Stimulated activated naive CD4-positive, alpha-beta T cell treated with Interleukin-2 at 50 U/mL for 16 hours (primary cell): ENCODE data around the gene CARM1.
"Not testable (repeated sequence)": the region's sequence is repeated elsewhere in the genome, so short reads cannot be mapped to it uniquely, and the experiment has no call there.

Experiments used
- DNase-seq: peaks from one replicate; lab custom pipeline; 2025; lab: John Stamatoyannopoulos, UW

CARM1 gene

GRCh38 chr19:10872546-10873107 lies 1.3 kb downstream of the CARM1 start:
- peak; percentile 8 for DNase-seq

GRCh38 chr19:10874024-10874423 lies 2.7 kb downstream of the CARM1 start:
- DNase-seq = no peak

- no peak for DNase-seq
These were observed 5.3 kb downstream of the CARM1 start for GRCh38 chr19:10876459-10877240.

- not testable (repeated sequence) for DNase-seq
These were observed 6.3 kb downstream of the CARM1 start for GRCh38 chr19:10877608-10878007.

- no peak for DNase-seq
These were observed 6.9 kb downstream of the CARM1 start for GRCh38 chr19:10878253-10878652.

GRCh38 chr19:10881403-10882107 lies 10.2 kb downstream of the CARM1 start:
- no peak for DNase-seq

- no peak for DNase-seq
These were observed 10.7 kb downstream of the CARM1 start for GRCh38 chr19:10882108-10882457.

GRCh38 chr19:10884274-10884673 lies 12.9 kb downstream of the CARM1 start:
- DNase-seq = no peak

- DNase-seq = no peak
These were observed 14.1 kb downstream of the CARM1 start for GRCh38 chr19:10885201-10886169.

GRCh38 chr19:10887616-10888367 lies 16.4 kb downstream of the CARM1 start:
- DNase-seq = no peak

GRCh38 chr19:10888421-10888866 lies 17.1 kb downstream of the CARM1 start:
- no peak for DNase-seq

GRCh38 chr19:10889880-10890279 lies 18.5 kb downstream of the CARM1 start:
- DNase-seq = no peak

GRCh38 chr19:10891405-10892086 lies 20.2 kb downstream of the CARM1 start:
- DNase-seq = no peak

GRCh38 chr19:10892256-10892655 lies 20.9 kb downstream of the CARM1 start:
- DNase-seq = no peak

- no peak for DNase-seq
These were observed 23.5 kb downstream of the CARM1 start for GRCh38 chr19:10894911-10895213.

- no peak for DNase-seq
These were observed 24.0 kb downstream of the CARM1 start for GRCh38 chr19:10895363-10895762.

- DNase-seq = no peak
These were observed 24.6 kb downstream of the CARM1 start for GRCh38 chr19:10895920-10896319.

GRCh38 chr19:10896851-10897526 lies 25.6 kb downstream of the CARM1 start:
- DNase-seq = no peak

GRCh38 chr19:10898633-10899032 lies 27.3 kb downstream of the CARM1 start:
- DNase-seq = no peak

- DNase-seq = no peak
These were observed 27.8 kb downstream of the CARM1 start for GRCh38 chr19:10899151-10899653.
